MCF 10A (cell line): ENCODE data around the gene LMO4. TPM values are rescaled to one million over a fixed set of nuclear protein-coding genes. Genes with fewer than 3 reads are reported as not detected.

ENCODE experiments used
- BruUV-seq: library from RNA; stranded (reverse); fragments of 400-500 nt; replicated peaks from 2 replicates; lab custom pipeline; 2021; lab: Mats Ljungman, UMichigan
- CTCF ChIA-PET: fragments of 300-600 bp; sonication (Branson Sonifier 250); formaldehyde crosslinking; extraction: SDS; loops from one replicate; lab custom pipeline; 2021; ENCODE audit warnings: antibody characterized with exemption, inconsistent platforms; lab: Yijun Ruan, JAX
- POLR2A ChIA-PET: fragments of 300-600, 350-650 bp; sonication (Branson Sonifier 250); formaldehyde crosslinking; extraction: SDS; loops from one replicate; lab custom pipeline; 2020; ENCODE audit warnings: antibody characterized with exemption, inconsistent platforms; lab: Yijun Ruan, JAX
- DNase-seq: peaks from one replicate; pipeline ENCODE4 v3.0.0-alpha.2; 2018; ENCODE audit not compliant: unreplicated experiment
- H3K27ac Mint-ChIP-seq: one replicate; pipeline ENCODE4 v1.8.0; 2022; ENCODE audit warnings: mild to moderate bottlenecking, low read depth, mixed read lengths; ENCODE audit not compliant: unreplicated experiment
- H3K27me3 Mint-ChIP-seq: one replicate; pipeline ENCODE4 v1.8.0; 2022; ENCODE audit warnings: mixed read lengths; ENCODE audit not compliant: insufficient read depth, unreplicated experiment
- H3K36me3 Mint-ChIP-seq: one replicate; pipeline ENCODE4 v1.8.0; 2022; ENCODE audit warnings: mild to moderate bottlenecking, moderate library complexity, mixed read lengths; ENCODE audit not compliant: insufficient read depth, unreplicated experiment
- H3K4me1 Mint-ChIP-seq: one replicate; pipeline ENCODE4 v1.8.0; 2022; ENCODE audit warnings: mixed read lengths; ENCODE audit not compliant: insufficient read depth, unreplicated experiment
- H3K4me3 Mint-ChIP-seq: one replicate; pipeline ENCODE4 v1.8.0; 2022; ENCODE audit warnings: mild to moderate bottlenecking, moderate library complexity, mixed read lengths; ENCODE audit not compliant: unreplicated experiment
- H3K9me3 Mint-ChIP-seq: one replicate; pipeline ENCODE4 v1.8.0; 2022; ENCODE audit warnings: mixed read lengths; ENCODE audit not compliant: unreplicated experiment
- intact Hi-C: fragments of 100-400 bp; cut with micrococcal nuclease; formaldehyde crosslinking; loops from 2 replicates; pipeline ENCODE4 v1.14.1; 2022
- total RNA-seq: library from RNA; stranded (reverse); gene quantifications from 2 replicates; pipeline ENCODE4 v1.2.3, GENCODE V29; 2022
- TF ChIP-seq, protein P1 (sequence below): fragments of 200-600 bp; IDR thresholded peaks from one replicate; pipeline ENCODE4 v1.8.0; 2022; ENCODE audit warnings: antibody characterized with exemption, mild to moderate bottlenecking; ENCODE audit not compliant: unreplicated experiment

LMO4 gene
- total RNA-seq, 1 experiment from 2014 or later, result 29.4 TPM

DNA sequence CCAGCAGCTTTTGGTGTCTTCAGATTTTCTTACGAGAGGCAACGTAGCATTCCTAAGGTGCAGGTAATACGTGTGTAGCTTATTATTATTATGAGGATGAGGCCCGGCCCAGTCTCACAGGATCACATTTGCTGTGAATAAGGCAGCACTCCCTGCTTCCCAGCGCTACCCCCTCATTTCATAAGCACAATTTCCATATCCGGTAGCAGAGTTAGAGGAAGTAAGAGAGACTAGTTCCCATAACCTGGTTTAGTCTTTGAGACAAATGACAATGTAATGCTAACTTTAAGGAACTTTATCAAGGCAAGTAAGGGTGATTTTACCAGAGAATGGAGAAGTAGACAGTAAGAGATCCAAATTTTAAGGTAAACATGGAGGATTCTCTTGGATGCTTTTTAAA lies 14.6 kb upstream of the LMO4 start:
- H3K36me3 Mint-ChIP-seq, result no peaks in the 10 kb centered on the region
- no peaks in the 10 kb centered on the region for H3K9me3 Mint-ChIP-seq
- no peak for DNase-seq
- H3K27ac Mint-ChIP-seq, result no peak overlapping the region
- no TSS peak for BruUV-seq
- no peak overlapping the region for H3K4me3 Mint-ChIP-seq
- TF ChIP-seq, protein P1, sequence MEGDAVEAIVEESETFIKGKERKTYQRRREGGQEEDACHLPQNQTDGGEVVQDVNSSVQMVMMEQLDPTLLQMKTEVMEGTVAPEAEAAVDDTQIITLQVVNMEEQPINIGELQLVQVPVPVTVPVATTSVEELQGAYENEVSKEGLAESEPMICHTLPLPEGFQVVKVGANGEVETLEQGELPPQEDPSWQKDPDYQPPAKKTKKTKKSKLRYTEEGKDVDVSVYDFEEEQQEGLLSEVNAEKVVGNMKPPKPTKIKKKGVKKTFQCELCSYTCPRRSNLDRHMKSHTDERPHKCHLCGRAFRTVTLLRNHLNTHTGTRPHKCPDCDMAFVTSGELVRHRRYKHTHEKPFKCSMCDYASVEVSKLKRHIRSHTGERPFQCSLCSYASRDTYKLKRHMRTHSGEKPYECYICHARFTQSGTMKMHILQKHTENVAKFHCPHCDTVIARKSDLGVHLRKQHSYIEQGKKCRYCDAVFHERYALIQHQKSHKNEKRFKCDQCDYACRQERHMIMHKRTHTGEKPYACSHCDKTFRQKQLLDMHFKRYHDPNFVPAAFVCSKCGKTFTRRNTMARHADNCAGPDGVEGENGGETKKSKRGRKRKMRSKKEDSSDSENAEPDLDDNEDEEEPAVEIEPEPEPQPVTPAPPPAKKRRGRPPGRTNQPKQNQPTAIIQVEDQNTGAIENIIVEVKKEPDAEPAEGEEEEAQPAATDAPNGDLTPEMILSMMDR, result no peak
- H3K27me3 Mint-ChIP-seq, result peaks cover 25% of the 10 kb centered on the region
- ChIA-PET CTCF (interaction anchor here (0.6 to 1.4 kb wide), 3 partner anchors 11 to 989 kb away, joined by 4 to 5 read pairs (median 5); no protein-coding TSS in a partner anchor), POLR2A (no interaction called here)
- intact Hi-C loops, result no loop called here
- no peaks in the 10 kb centered on the region for H3K4me1 Mint-ChIP-seq

DNA sequence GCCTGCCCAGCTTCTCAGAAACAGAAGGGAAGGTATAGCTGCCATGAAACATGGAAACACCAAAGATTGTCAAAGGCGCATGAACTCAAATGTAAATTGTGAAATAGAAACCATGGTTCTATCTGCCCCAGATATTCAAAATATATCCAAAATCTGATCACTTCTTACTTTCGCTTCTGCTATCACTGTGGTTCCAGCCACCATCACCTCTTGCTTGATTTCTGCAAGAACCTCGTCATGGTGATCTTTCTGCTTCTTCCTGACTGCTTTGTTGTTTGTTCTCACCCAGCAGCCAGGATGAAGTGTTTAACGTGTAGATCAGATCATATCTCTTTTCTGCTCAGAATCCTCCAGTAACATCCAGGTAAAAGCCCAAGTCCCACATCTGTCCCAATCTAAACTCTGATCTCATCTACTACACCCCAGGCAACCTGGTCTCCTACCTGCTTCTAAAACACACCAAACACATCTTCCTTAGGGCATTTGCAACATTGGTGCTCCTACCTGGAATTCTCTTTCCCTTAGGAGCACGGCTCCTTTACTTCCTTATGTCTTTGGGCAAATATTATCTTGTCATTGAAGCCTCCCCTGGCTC lies 10.5 kb upstream of the LMO4 start:
- no TSS peak for BruUV-seq
- TF ChIP-seq, protein P1, result no peak
- H3K36me3 Mint-ChIP-seq, result no peaks in the 10 kb centered on the region
- POLR2A ChIA-PET, result no interaction called here
- CTCF ChIA-PET, result interaction anchor here (2.6 kb wide), 1 partner anchor 9 kb away, joined by 13 read pairs; no protein-coding TSS in a partner anchor
- no peak for DNase-seq
- H3K27me3 Mint-ChIP-seq, result peaks cover 22% of the 10 kb centered on the region
- H3K27ac Mint-ChIP-seq, result no peak overlapping the region
- no peaks in the 10 kb centered on the region for H3K4me1 Mint-ChIP-seq
- H3K4me3 Mint-ChIP-seq, result no peak overlapping the region
- no peaks in the 10 kb centered on the region for H3K9me3 Mint-ChIP-seq
- intact Hi-C loops, result no loop called here

DNA sequence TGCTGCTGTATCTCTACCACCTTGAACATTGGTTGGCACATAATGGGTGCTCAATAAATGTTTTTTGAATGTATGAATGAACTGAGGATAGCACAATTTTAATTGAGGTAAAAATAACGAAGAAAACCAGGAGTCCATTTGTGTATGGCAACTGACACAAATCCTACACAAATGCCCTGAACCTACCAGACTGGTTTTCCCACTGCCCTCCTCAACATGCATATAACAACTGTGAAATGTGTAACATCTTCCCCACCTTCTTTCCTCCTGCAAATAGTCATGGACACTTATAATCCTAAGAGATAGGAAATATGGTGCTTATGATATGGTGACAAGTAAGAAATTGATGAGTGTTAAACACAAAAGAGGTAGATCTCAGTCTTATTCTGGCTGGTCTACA lies 9.9 kb upstream of the LMO4 start:
- ChIA-PET POLR2A (no interaction called here), CTCF (no interaction called here)
- intact Hi-C loops, result no loop called here
- no TSS peak for BruUV-seq
- no peak for DNase-seq
- Mint-ChIP-seq H3K27ac (no peak overlapping the region), H3K4me3 (no peak overlapping the region), H3K4me1 (no peaks in the 10 kb centered on the region), H3K27me3 (peaks cover 22% of the 10 kb centered on the region), H3K36me3 (no peaks in the 10 kb centered on the region), H3K9me3 (no peaks in the 10 kb centered on the region)
- TF ChIP-seq, protein P1, result no peak

DNA sequence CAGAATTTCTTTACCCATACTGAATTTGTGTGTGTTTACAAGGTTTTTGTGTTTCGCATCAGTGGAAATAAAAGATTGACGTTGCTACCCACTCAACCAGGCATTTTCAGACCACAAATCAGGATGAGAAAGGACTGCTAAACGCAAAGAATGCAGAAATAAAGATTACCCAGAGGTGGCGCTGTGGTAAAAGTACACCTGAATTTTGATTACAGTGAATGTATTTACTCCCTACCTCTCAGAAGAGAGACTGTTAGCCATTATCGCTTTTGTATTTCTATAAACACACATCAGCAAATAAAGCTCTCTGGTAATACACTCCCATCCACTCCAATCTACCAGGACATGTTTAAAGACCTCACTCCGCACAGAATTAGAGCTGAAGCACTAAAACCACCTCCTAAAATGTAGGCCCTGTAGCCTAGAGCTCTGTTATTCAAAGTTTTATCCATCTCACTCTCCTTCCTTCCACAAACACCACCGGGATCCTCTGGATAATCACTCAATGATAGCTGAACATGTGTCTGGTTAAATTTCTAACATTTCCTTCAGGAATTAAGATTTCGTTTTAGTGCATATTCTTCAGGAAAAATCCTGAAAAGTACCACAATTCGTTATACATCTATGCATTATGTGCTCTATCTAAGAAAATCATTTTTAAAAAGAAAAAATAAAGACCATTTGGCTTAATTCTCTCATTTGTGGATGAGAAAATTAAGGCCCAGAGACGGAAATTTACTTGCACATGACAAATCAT lies 2.5 kb upstream of the LMO4 start:
- TF ChIP-seq, protein P1, result peak; percentile 66
- intact Hi-C loops, result loop anchor here (1.0 to 2.0 kb wide), 3 partner anchors 195 to 735 kb away; no protein-coding TSS in a partner anchor
- CTCF ChIA-PET, result interaction anchor here (0.6 to 3.4 kb wide), 57 partner anchors 8 to 1001 kb away, joined by 3 to 68 read pairs (median 4); no protein-coding TSS in a partner anchor
- Mint-ChIP-seq H3K9me3 (no peaks in the 10 kb centered on the region), H3K27ac (no peak overlapping the region), H3K27me3 (no peaks in the 10 kb centered on the region), H3K36me3 (no peaks in the 10 kb centered on the region), H3K4me1 (peaks cover 9% of the 10 kb centered on the region), H3K4me3 (no peak overlapping the region)
- no TSS peak for BruUV-seq
- DNase-seq, result peak; percentile 72
- POLR2A ChIA-PET, result interaction anchor here (0.6 to 2.5 kb wide), 7 partner anchors 9 to 735 kb away, joined by 3 to 12 read pairs (median 4); no protein-coding TSS in a partner anchor
